Uterus (tissue), 4 donors: ENCODE data around the gene C1QTNF9B. TPM values are rescaled to one million over a fixed set of nuclear protein-coding genes. Genes with fewer than 3 reads are reported as not detected.

Source experiments
- DNase-seq, 2 donors: peaks; one replicate each; pipeline ENCODE4 v3.0.0-alpha.2; 2019 to 2020
- H3K27ac ChIP-seq, 2 donors: fragments of 200-600 bp; sonication (generic); 1 replicate in 1 of 2; 2 replicates in 1 of 2; pipeline ENCODE4 v1.5.1; 2016 to 2018
- H3K27me3 ChIP-seq, 2 donors: fragments of 200-600 bp; sonication (generic); one replicate each; pipeline ENCODE4 v1.5.1; 2018 to 2019; ENCODE audit warnings: control low read depth in 1 of 2
- H3K36me3 ChIP-seq, 2 donors: fragments of 200-600 bp; sonication (generic); one replicate each; pipeline ENCODE4 v1.5.1; 2019; ENCODE audit warnings: control low read depth in 1 of 2
- H3K4me1 ChIP-seq, 2 donors: fragments of 200-600 bp; sonication (generic); one replicate each; pipeline ENCODE4 v1.5.1; 2018 to 2019; ENCODE audit warnings: control low read depth in 1 of 2
- H3K4me3 ChIP-seq, 2 donors: fragments of 200-600 bp; sonication (generic); 1 replicate in 1 of 2; 2 replicates in 1 of 2; pipeline ENCODE4 v1.5.1; 2018 to 2019; ENCODE audit warnings: mild to moderate bottlenecking in 1 of 2
- H3K9me3 ChIP-seq, 2 donors: fragments of 200-600 bp; sonication (generic); one replicate each; pipeline ENCODE4 v1.5.1; 2019; ENCODE audit warnings: control low read depth in 1 of 2
- CTCF ChIP-seq, 4 experiments: fragments of 200-600 bp in 2 of 4; fragments of 450-650 bp in 2 of 4; sonication (generic) in 2 of 4; IDR thresholded peaks; one replicate each; pipeline ENCODE4 v1.5.1; 2016 to 2019; ENCODE audit warnings: antibody characterized with exemption in 4 of 4, mild to moderate bottlenecking in 2 of 4, moderate library complexity in 1 of 4
- POLR2A ChIP-seq, 2 donors: fragments of 450-650 bp; IDR thresholded peaks; one replicate each; pipeline ENCODE4 v1.6.1; 2016; ENCODE audit warnings: antibody characterized with exemption in 2 of 2, mild to moderate bottlenecking in 1 of 2, moderate library complexity in 1 of 2
- intact Hi-C: fragments of 100-400 bp; cut with DNase I; formaldehyde crosslinking; loops from one replicate; pipeline ENCODE4 v1.15.1; 2023; ENCODE audit warnings: low total_unique reads
- total RNA-seq, 4 donors: library from RNA; depleted of rRNA in 3 of 4; stranded (reverse); fragments of >200 nt in 3 of 4; gene quantifications; one replicate each; pipeline versions ENCODE4 v1.1.0 to v1.2.4, GENCODE V29; 2014 to 2023
- donor health status: DM: yes; HTN: yes; CAD: no.

C1QTNF9B gene
- total RNA-seq, 4 donors from 2014 or later, result 2.6 TPM; not detected in 3

GRCh38 chr13:23919006-23919405 lies 21.7 kb upstream of the C1QTNF9B start:
- Histone ChIP-seq H3K27me3 (peaks cover 0 to under 1% of the 10 kb centered on the region in 2 donors), H3K4me1 (no peaks in the 10 kb centered on the region), H3K4me3 (no peak overlapping the region), H3K9me3 (no peaks in the 10 kb centered on the region), H3K36me3 (no peaks in the 10 kb centered on the region), H3K27ac (no peak overlapping the region)
- no peak for TF ChIP-seq POLR2A (IDR thresholded peaks at IDR 0.05)
- TF ChIP-seq CTCF (IDR thresholded peaks at IDR 0.05), result no peak
- intact Hi-C loops, result no loop called here
- no peak for DNase-seq

GRCh38 chr13:23918208-23918607 lies 20.9 kb upstream of the C1QTNF9B start:
- Histone ChIP-seq H3K36me3 (no peaks in the 10 kb centered on the region), H3K9me3 (no peaks in the 10 kb centered on the region), H3K27ac (no peak overlapping the region), H3K27me3 (peaks cover 0 to 3% of the 10 kb centered on the region in 2 donors), H3K4me3 (no peak overlapping the region), H3K4me1 (no peaks in the 10 kb centered on the region)
- DNase-seq, result no peak
- intact Hi-C loops, result no loop called here
- no peak for TF ChIP-seq POLR2A (IDR thresholded peaks at IDR 0.05)
- TF ChIP-seq CTCF (IDR thresholded peaks at IDR 0.05), result no peak

- H3K27ac ChIP-seq, result no peak overlapping the region
- H3K4me1 ChIP-seq, result no peaks in the 10 kb centered on the region
- no peaks in the 10 kb centered on the region for H3K9me3 ChIP-seq
- intact Hi-C loops, result no loop called here
- no peaks in the 10 kb centered on the region for H3K36me3 ChIP-seq
- no peak for DNase-seq
- H3K4me3 ChIP-seq, result no peak overlapping the region
- TF ChIP-seq CTCF (IDR thresholded peaks at IDR 0.05), result no peak
- TF ChIP-seq POLR2A (IDR thresholded peaks at IDR 0.05), result no peak
- H3K27me3 ChIP-seq, result peaks cover 0 to 3% of the 10 kb centered on the region in 2 donors
Measured at GRCh38 chr13:23915308-23915707, 18.0 kb upstream of the C1QTNF9B start.

- no peak for TF ChIP-seq POLR2A (IDR thresholded peaks at IDR 0.05)
- no peak for TF ChIP-seq CTCF (IDR thresholded peaks at IDR 0.05)
- no peak overlapping the region for H3K27ac ChIP-seq
- H3K4me1 ChIP-seq, result no peaks in the 10 kb centered on the region
- no peaks in the 10 kb centered on the region for H3K36me3 ChIP-seq
- DNase-seq, result no peak
- H3K4me3 ChIP-seq, result no peak overlapping the region
- H3K9me3 ChIP-seq, result no peaks in the 10 kb centered on the region
- intact Hi-C loops, result no loop called here
- H3K27me3 ChIP-seq, result peaks cover 0 to 3% of the 10 kb centered on the region in 2 donors
Measured at GRCh38 chr13:23912469-23912868, 15.2 kb upstream of the C1QTNF9B start.

- Histone ChIP-seq H3K4me1 (no peaks in the 10 kb centered on the region), H3K27ac (no peak overlapping the region), H3K4me3 (no peak overlapping the region), H3K27me3 (peaks cover 0 to 3% of the 10 kb centered on the region in 2 donors), H3K9me3 (no peaks in the 10 kb centered on the region), H3K36me3 (no peaks in the 10 kb centered on the region)
- DNase-seq, result no peak
- TF ChIP-seq CTCF (IDR thresholded peaks at IDR 0.05) (no peak), POLR2A (IDR thresholded peaks at IDR 0.05) (no peak)
- intact Hi-C loops, result no loop called here
Measured at GRCh38 chr13:23909606-23910005, 12.3 kb upstream of the C1QTNF9B start.
